Measurements from ENCODE around the gene PJA1.

The PJA1 gene

DNA sequence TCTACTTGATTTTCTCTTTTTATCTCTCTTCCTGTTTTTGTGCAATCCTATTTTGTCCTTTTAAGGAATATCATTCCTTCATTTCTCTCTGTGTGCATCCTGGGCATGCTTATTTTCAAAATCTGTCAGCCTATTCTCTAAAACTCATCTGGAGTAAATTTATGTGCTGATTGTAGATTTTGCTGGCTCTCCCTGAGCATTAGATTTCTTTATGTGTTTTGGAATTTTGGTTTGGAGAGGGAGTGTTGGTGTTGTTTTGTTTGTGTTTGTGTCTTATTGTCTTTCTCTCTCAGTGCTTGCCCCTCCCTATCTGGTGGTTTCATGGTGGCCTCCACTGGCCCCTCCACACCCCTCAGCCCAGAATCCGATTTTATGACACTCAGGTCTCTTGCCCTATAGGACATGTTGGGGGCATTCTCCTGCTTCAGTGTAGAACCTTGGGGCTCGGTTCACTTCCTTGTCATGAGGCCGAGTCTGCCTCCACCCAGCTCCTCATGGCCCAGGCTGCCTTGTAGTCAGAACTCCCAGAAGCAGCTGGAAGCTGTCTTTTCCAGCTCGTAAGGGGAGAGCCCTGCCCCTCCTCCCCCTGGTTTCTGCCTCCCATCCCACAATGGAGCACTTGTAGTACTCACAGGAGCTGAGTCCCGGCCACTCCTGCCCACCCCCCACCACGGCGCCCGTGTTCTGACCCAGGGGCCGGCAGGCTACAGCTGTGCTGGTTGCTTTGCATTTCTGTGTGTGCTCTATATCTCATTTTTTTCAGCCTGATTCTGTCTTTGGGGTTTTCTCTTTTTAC is 24.5 kb upstream of the PJA1 start:
- no peak overlapping the region for H3K4me3 ChIP-seq (ENCODE audit: low read length)
- no peak overlapping the region for H3K4me2 ChIP-seq (ENCODE audit: low read length)
- H3K27ac ChIP-seq (ENCODE audit: low read depth, low read length), result no peak overlapping the region
- H3K27me3 ChIP-seq (ENCODE audit: control insufficient read depth, low read length), result no peaks in the 10 kb centered on the region
- no peak for TF ChIP-seq EZH2phosphoT487 (IDR thresholded peaks at IDR 0.05; ENCODE audit: borderline replicate concordance, low read length)
- TF ChIP-seq, protein P1, sequence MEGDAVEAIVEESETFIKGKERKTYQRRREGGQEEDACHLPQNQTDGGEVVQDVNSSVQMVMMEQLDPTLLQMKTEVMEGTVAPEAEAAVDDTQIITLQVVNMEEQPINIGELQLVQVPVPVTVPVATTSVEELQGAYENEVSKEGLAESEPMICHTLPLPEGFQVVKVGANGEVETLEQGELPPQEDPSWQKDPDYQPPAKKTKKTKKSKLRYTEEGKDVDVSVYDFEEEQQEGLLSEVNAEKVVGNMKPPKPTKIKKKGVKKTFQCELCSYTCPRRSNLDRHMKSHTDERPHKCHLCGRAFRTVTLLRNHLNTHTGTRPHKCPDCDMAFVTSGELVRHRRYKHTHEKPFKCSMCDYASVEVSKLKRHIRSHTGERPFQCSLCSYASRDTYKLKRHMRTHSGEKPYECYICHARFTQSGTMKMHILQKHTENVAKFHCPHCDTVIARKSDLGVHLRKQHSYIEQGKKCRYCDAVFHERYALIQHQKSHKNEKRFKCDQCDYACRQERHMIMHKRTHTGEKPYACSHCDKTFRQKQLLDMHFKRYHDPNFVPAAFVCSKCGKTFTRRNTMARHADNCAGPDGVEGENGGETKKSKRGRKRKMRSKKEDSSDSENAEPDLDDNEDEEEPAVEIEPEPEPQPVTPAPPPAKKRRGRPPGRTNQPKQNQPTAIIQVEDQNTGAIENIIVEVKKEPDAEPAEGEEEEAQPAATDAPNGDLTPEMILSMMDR (IDR thresholded peaks at IDR 0.05; ENCODE audit: low read depth, low read length, poor library complexity, severe bottlenecking), result no peak
- no peaks in the 10 kb centered on the region for H3K4me1 ChIP-seq (ENCODE audit: control insufficient read depth, low read length)
- no peaks in the 10 kb centered on the region for H3K36me3 ChIP-seq (ENCODE audit: control insufficient read depth, low read length)
- H3K9me3 ChIP-seq (ENCODE audit: control insufficient read depth, insufficient read depth, low read length), result no peaks in the 10 kb centered on the region
- H3K9me2 ChIP-seq (replicated peaks; ENCODE audit: control insufficient read depth, low read length), result no peaks in the 10 kb centered on the region
- no peaks in the 10 kb centered on the region for H3F3A ChIP-seq (ENCODE audit: control insufficient read depth, insufficient read depth)
- no peaks in the 10 kb centered on the region for H4K20me1 ChIP-seq (ENCODE audit: control insufficient read depth, insufficient read depth, low read depth, low read length)
- no peaks in the 10 kb centered on the region for H3K79me2 ChIP-seq (ENCODE audit: control insufficient read depth, low read length)

DNA sequence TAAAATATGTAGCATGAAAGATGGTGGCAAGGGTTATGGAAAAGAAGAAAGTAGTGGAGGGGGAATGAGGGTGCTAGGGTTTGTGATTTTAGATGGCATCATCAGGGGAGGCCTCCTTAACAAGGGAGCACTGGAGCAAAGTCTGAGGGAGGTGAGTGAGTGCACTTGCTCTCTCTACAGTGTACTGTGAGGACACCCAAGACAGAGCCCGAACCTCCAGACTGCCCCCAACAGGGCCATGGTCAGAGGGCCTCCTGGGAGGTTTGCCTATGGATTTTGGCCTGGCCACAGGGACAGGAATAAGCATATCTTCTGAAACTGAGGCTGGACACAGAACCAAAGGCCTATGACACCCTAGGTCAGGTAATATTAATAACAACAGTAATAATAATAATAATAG is 21.4 kb upstream of the PJA1 start:
- Histone ChIP-seq H3K4me3 (ENCODE audit: low read length) (no peak overlapping the region), H3K27ac (ENCODE audit: low read depth, low read length) (no peak overlapping the region), H3K36me3 (ENCODE audit: control insufficient read depth, low read length) (no peaks in the 10 kb centered on the region), H4K20me1 (ENCODE audit: control insufficient read depth, insufficient read depth, low read depth, low read length) (no peaks in the 10 kb centered on the region), H3K79me2 (ENCODE audit: control insufficient read depth, low read length) (no peaks in the 10 kb centered on the region), H3K27me3 (ENCODE audit: control insufficient read depth, low read length) (no peaks in the 10 kb centered on the region), H3K9me3 (ENCODE audit: control insufficient read depth, insufficient read depth, low read length) (no peaks in the 10 kb centered on the region), H3F3A (ENCODE audit: control insufficient read depth, insufficient read depth) (no peaks in the 10 kb centered on the region), H3K4me2 (ENCODE audit: low read length) (no peak overlapping the region), H3K9me2 (replicated peaks; ENCODE audit: control insufficient read depth, low read length) (no peaks in the 10 kb centered on the region), H3K4me1 (ENCODE audit: control insufficient read depth, low read length) (no peaks in the 10 kb centered on the region)
- TF ChIP-seq, protein P1 (IDR thresholded peaks at IDR 0.05; ENCODE audit: low read depth, low read length, poor library complexity, severe bottlenecking), result no peak
- no peak for TF ChIP-seq EZH2phosphoT487 (IDR thresholded peaks at IDR 0.05; ENCODE audit: borderline replicate concordance, low read length)

DNA sequence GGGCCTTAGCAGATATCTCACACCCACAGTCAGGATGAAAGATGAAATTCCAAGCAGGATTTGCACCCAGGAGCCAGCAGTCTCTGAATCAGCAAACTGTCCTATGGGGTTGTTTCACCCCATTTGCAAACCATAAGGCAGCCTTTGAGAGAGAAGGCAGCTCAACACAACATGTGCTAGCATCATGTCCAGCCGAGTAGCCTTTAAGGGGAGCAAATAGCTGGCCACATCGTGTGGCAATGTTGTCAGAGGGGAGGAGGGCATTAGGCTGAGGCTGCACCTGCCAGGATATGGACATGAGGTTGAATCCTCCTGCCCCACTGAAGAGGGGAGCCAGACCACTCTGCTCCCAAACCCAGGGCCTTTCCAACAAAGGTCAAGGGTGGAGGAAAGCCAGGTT is 20.6 kb upstream of the PJA1 start:
- Histone ChIP-seq H3K4me3 (ENCODE audit: low read length) (no peak overlapping the region), H3K4me1 (ENCODE audit: control insufficient read depth, low read length) (no peaks in the 10 kb centered on the region), H3K4me2 (ENCODE audit: low read length) (no peak overlapping the region)

More for the DNA sequence above, 20.6 kb upstream of the PJA1 start:
- no peaks in the 10 kb centered on the region for H3K27me3 ChIP-seq (ENCODE audit: control insufficient read depth, low read length)
- H3K27ac ChIP-seq (ENCODE audit: low read depth, low read length), result no peak overlapping the region
- H4K20me1 ChIP-seq (ENCODE audit: control insufficient read depth, insufficient read depth, low read depth, low read length), result no peaks in the 10 kb centered on the region
- H3K36me3 ChIP-seq (ENCODE audit: control insufficient read depth, low read length), result no peaks in the 10 kb centered on the region
- TF ChIP-seq EZH2phosphoT487 (IDR thresholded peaks at IDR 0.05; ENCODE audit: borderline replicate concordance, low read length), result no peak
- TF ChIP-seq, protein P1 (IDR thresholded peaks at IDR 0.05; ENCODE audit: low read depth, low read length, poor library complexity, severe bottlenecking), result no peak
- H3F3A ChIP-seq (ENCODE audit: control insufficient read depth, insufficient read depth), result no peaks in the 10 kb centered on the region
- H3K9me3 ChIP-seq (ENCODE audit: control insufficient read depth, insufficient read depth, low read length), result no peaks in the 10 kb centered on the region
- H3K9me2 ChIP-seq (replicated peaks; ENCODE audit: control insufficient read depth, low read length), result no peaks in the 10 kb centered on the region
- H3K79me2 ChIP-seq (ENCODE audit: control insufficient read depth, low read length), result no peaks in the 10 kb centered on the region
